Mammary microvascular endothelial cell (primary cell): ENCODE data around the gene CD59. TPM values are rescaled to one million over a fixed set of nuclear protein-coding genes. Genes with fewer than 3 reads are reported as not detected.

Source experiments
- total RNA-seq: library from RNA; depleted of rRNA; stranded (reverse); fragments of >200 nt; gene quantifications from 2 replicates; pipeline ENCODE4 v1.2.3, GENCODE V29; 2015

CD59 gene, protein sequence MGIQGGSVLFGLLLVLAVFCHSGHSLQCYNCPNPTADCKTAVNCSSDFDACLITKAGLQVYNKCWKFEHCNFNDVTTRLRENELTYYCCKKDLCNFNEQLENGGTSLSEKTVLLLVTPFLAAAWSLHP
- 1,978 and 2,133 TPM in 2 replicates for total RNA-seq

DNA sequence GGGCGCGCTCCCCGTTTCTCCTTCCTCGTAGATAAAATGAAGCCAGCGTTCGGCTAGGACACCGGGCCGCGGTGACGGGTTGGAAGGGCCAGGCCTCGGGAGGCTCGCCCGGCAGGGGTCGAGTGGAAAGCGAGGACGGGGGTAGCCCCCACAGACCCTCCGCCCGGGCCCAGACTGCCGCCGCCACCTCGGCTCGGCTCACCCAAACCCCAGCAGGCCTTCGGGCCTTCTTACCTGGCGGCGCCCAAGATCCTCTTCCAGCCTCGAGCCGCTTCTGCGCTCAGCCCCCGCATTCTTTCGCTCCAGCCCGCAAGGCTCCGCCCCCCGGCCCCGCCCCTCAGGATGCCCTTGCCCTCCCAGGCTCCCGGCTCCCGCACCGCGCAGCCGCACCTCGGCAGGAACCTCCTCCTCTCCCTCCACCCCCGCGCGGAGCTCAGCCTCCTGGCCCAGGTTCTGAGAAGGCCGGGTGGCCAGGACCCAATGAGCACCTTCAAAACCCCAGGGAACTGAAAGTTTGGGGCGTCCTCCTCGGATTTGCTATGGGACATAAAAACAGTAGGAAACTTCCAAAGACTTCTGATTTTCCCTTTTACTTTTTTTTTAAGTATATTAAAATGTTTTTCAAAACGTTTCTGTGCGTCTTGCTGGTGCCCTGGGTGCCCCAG lies at the start of gene CD59:
CD59 (minus strand) TSS at position 276 of the 665 bp plus-strand sequence. CDS start 13,978 bp downstream, outside the sequence.

DNA sequence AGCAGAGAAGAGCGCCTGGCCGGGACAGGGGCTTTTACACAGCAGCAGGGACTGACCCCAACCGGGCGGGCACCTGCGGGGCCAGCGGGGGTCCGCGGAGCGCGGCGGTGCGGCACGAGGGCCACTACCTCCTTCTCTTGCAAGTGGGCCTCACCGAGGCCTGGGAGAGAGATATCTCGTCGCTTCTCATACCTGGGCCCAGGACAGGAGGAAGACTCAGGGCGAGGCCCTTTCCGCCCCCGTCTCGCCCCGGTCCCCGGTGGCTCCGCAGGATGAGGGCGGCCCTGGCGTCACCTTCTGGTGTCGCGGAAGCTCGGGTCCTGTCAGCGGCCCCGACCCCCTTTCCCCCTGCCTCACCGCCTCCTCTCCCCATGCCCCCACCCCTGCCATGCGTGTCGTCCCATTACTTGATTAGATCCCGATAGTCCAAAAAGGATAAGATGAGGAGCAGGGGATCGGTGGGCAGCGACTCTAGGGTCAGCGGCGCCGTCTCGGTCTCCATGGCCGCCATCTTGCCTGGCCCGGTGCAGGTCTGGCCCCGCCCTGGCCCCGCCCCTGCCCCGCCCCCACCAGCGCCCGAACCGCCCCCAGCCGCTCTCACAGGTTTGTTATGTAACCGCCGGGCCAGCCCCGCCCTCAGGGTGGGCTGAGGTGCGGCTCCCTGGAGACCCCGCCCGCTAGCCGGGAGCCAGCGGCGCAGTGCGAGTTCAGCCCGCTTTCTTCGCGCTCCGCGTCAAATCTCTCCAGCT lies 37.9 kb upstream of the CD59 start, which contains the start of gene FBXO3:
FBXO3 (minus strand) TSS at position 534 of the 749 bp plus-strand sequence; CDS start at position 511, 23 bp downstream.

DNA sequence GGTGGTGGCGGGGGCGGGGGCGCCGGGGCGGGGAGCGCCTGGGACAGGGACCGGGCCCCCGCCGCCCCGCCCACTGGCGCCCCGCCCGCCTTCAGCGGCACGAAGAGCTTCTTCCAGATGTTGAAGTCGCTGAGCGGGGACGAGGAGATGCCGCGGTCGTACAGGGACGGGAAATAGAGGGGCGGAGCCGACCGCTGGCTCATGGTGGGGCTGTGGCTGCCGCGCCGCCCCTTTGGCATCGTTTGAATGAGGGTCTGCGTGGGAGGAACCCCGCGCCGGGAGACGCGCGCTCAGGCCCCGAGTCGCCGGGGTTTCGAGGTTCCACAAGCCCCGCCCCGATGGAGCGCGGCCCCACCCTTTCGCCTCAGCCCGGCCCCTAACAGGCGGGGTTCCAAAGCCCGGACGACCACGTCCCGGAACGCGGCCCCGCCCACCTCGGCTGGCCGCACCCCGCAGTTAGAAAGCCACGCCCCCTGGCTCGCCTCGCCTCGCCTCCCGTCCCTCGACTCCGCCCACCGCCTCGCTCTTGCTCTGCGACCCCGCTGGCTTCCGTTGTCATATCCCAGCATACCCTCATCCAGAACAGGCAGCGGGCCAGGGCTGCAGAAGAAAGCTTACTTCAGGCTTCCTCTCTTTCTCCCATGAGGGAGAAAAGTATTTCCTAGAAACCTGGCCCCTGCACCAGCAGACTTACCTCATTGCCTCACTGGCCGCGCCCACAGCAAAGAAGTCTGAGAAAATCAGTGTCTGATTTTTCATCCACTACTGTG lies 35.5 kb downstream of the CD59 start, which contains the start of gene C11orf91:
C11orf91 (minus strand) TSS at position 325 of the 770 bp plus-strand sequence; CDS start at position 239, 86 bp downstream.

Other genes starting within 250 kb of the CD59 start
- gene C11orf91, start 35.6 kb downstream of the CD59 start, total RNA-seq = not detected in 2 replicates
- 23.0 and 29.2 TPM in 2 replicates for gene FBXO3, start 38.1 kb upstream of the CD59 start, total RNA-seq
- gene LMO2, start 155.7 kb upstream of the CD59 start, total RNA-seq = 23.7 and 26.2 TPM in 2 replicates